A549 (cell line): Measurements from ENCODE around the gene NYAP2. TPM values are rescaled to one million over a fixed set of nuclear protein-coding genes. Genes with fewer than 3 reads are reported as not detected.

Experiments
- ATAC-seq, 2 experiments: fragments of 200-7000 bp in 1 of 2; fragments of >200 bp in 1 of 2; cut with Nextera tagmentation in 1 of 2; cut with Tn5 transposase in 1 of 2; 3 replicates each; pipeline versions ENCODE4 v1.8.0 to v1.9.1; 2018 to 2020; ENCODE audit warnings: mild to moderate bottlenecking in 1 of 2, moderate library complexity in 1 of 2
- CTCF ChIA-PET: fragments of 300-600 bp; sonication (Branson Sonifier 250); formaldehyde crosslinking; extraction: SDS; loops from one replicate; lab custom pipeline; 2021; ENCODE audit warnings: antibody characterized with exemption, inconsistent platforms; lab: Yijun Ruan, JAX
- POLR2A ChIA-PET: fragments of 350-600 bp; formaldehyde crosslinking; extraction: SDS; loops from one replicate; lab custom pipeline; 2021; ENCODE audit warnings: antibody characterized with exemption, inconsistent platforms; lab: Yijun Ruan, JAX
- DNase-seq, 2 experiments: peaks; one replicate each; pipeline versions ENCODE4 v3.0.0 to v3.0.0-alpha.2; 2011 to 2016; ENCODE audit warnings: low read depth in 1 of 2, low spot score in 1 of 2
- FAIRE-seq: peaks from 2 replicates; lab custom pipeline; 2011; peaks lifted over from hg19 to GRCh38; lab: Jason Lieb, UNC
- H3K27ac ChIP-seq, 2 experiments: fragments of >200 bp; sonication (Bioruptor Twin); formaldehyde crosslinking; 3 replicates each; pipeline ENCODE4 v1.5.1; 2016 to 2017
- H3K4me1 ChIP-seq: fragments of >200 bp; sonication (Bioruptor Twin); formaldehyde crosslinking; 3 replicates; pipeline ENCODE4 v1.6.1; 2016
- H3K4me2 ChIP-seq: fragments of >200 bp; sonication (Bioruptor Twin); formaldehyde crosslinking; 3 replicates; pipeline ENCODE4 v1.6.1; 2016
- H3K4me3 ChIP-seq: fragments of >200 bp; sonication (Bioruptor Twin); formaldehyde crosslinking; 3 replicates; pipeline ENCODE4 v1.5.1; 2016
- H3K9me3 ChIP-seq: fragments of >200 bp; sonication (Bioruptor Twin); formaldehyde crosslinking; 3 replicates; pipeline ENCODE4 v1.6.1; 2016
- BCL3 ChIP-seq: fragments of >200 bp; sonication (Bioruptor Twin); formaldehyde crosslinking; IDR thresholded peaks from 3 replicates; pipeline ENCODE4 v1.6.1; 2016
- CBX2 ChIP-seq: fragments of 200-600 bp; sonication (generic); IDR thresholded peaks from 2 replicates; pipeline ENCODE4 v1.6.1; 2016; ENCODE audit warnings: low read depth, mild to moderate bottlenecking, borderline replicate concordance
- CEBPB ChIP-seq, 2 experiments: fragments of >200 bp in 1 of 2; sonication (Bioruptor Twin) in 1 of 2; formaldehyde crosslinking in 1 of 2; IDR thresholded peaks; 2 replicates each; pipeline ENCODE4 v1.6.1; 2012 to 2016
- CHD4 ChIP-seq: fragments of 200-600 bp; sonication (generic); IDR thresholded peaks from 2 replicates; pipeline ENCODE4 v1.6.1; 2016; ENCODE audit warnings: antibody characterized with exemption, mild to moderate bottlenecking, borderline replicate concordance
- EP300 ChIP-seq, 2 experiments: fragments of >200 bp; sonication (Bioruptor Twin); formaldehyde crosslinking; IDR thresholded peaks; 2 replicates in 1 of 2; 3 replicates in 1 of 2; pipeline ENCODE4 v1.6.1; 2016 to 2017
- FOXS1 ChIP-seq: fragments of 250-450 bp; sonication (Bioruptor Pico); IDR thresholded peaks from 2 replicates; pipeline ENCODE4 v1.5.0; 2020; ENCODE audit warnings: mild to moderate bottlenecking, moderate library complexity
- GATA3 ChIP-seq: IDR thresholded peaks from 2 replicates; pipeline ENCODE4 v1.6.1; 2012; ENCODE audit warnings: borderline replicate concordance
- HDAC2 ChIP-seq: fragments of 200-600 bp; sonication (generic); IDR thresholded peaks from 2 replicates; pipeline ENCODE4 v1.6.1; 2016
- HOXB13 ChIP-seq: fragments of 250-450 bp; sonication (Bioruptor Pico); IDR thresholded peaks from 2 replicates; pipeline ENCODE4 v1.5.0; 2020; ENCODE audit warnings: low read depth, mild to moderate bottlenecking, moderate library complexity
- HOXB5 ChIP-seq: fragments of 250-450 bp; sonication (Bioruptor Pico); IDR thresholded peaks from 2 replicates; pipeline ENCODE4 v1.5.0; 2020; ENCODE audit warnings: mild to moderate bottlenecking, moderate library complexity
- MAFK ChIP-seq: fragments of 450-650 bp; IDR thresholded peaks from 2 replicates; pipeline ENCODE4 v1.6.1; 2014; ENCODE audit not compliant: partially characterized antibody
- MAZ ChIP-seq: fragments of 150-350 bp; IDR thresholded peaks from 2 replicates; pipeline ENCODE4 v1.6.1; 2014; ENCODE audit warnings: antibody characterized with exemption, low read depth, low read length, borderline replicate concordance
- NR3C1 ChIP-seq: fragments of >200 bp; sonication (Bioruptor Twin); formaldehyde crosslinking; IDR thresholded peaks from 3 replicates; pipeline ENCODE4 v1.6.1; 2017
- PHF8 ChIP-seq: fragments of 200-600 bp; sonication (generic); IDR thresholded peaks from 2 replicates; pipeline ENCODE4 v1.6.1; 2016; ENCODE audit warnings: low read depth, mild to moderate bottlenecking, antibody characterized with exemption, moderate library complexity, borderline replicate concordance
- RAD21 ChIP-seq, 2 experiments: fragments of >200 bp in 1 of 2; sonication (Bioruptor Twin) in 1 of 2; formaldehyde crosslinking in 1 of 2; IDR thresholded peaks in 1 of 2; conservative IDR thresholded peaks in 1 of 2; 2 replicates in 1 of 2; 3 replicates in 1 of 2; pipeline ENCODE4 v1.6.1; 2012 to 2018; ENCODE audit warnings: inconsistent platforms in 1 of 2
- RARB ChIP-seq: fragments of 250-450 bp; sonication (Bioruptor Pico); IDR thresholded peaks from 2 replicates; pipeline ENCODE4 v1.8.0; 2021; ENCODE audit warnings: mild to moderate bottlenecking, moderate library complexity
- SMC3 ChIP-seq: fragments of >200 bp; sonication (Bioruptor Twin); formaldehyde crosslinking; IDR thresholded peaks from 3 replicates; pipeline ENCODE4 v1.6.1; 2018; ENCODE audit warnings: inconsistent platforms
- ZC3H11A ChIP-seq: fragments of 450-650 bp; IDR thresholded peaks from 2 replicates; pipeline ENCODE4 v1.6.1; 2014; ENCODE audit warnings: antibody characterized with exemption, mild to moderate bottlenecking
- WGBS: methylation state at CpG from one replicate; pipeline ENCODE4 v1.1.6; 2017; ENCODE audit errors: missing lambda C conversion rate; 5-methylcytosine and 5-hydroxymethylcytosine counted together
- polyA plus RNA-seq, 4 experiments: library from polyadenylated mRNA; depleted of rRNA in 3 of 4; stranded (reverse); fragments of >200 nt; fragmentation: RNase III in 1 of 4; extraction: RNeasy Plus Mini Kit Qiagen cat#74134 plus additional on column Dnase treatment in 1 of 4; gene quantifications; 2 replicates in 3 of 4; 3 replicates in 1 of 4; pipeline ENCODE4 v1.2.3, GENCODE V29; 2011 to 2017
- TF ChIP-seq, protein P1 (sequence below): IDR thresholded peaks from 2 replicates; pipeline ENCODE4 v1.6.1; 2012
- TF ChIP-seq, protein P2 (sequence below): IDR thresholded peaks from 2 replicates; pipeline ENCODE4 v1.6.1; 2012; ENCODE audit warnings: low read depth, borderline replicate concordance
- TF ChIP-seq, protein P3 (sequence below): fragments of 200-600 bp; sonication (generic); IDR thresholded peaks from 2 replicates; pipeline ENCODE4 v1.6.1; 2016; ENCODE audit warnings: antibody characterized with exemption, mild to moderate bottlenecking, moderate library complexity

NYAP2 gene
- polyA plus RNA-seq, 2 of the 4 experiments (the other 2 are of a cell fraction): 0.01 TPM; not detected in 1

GRCh38 chr2:225366731-225367130 is 32.8 kb upstream of the NYAP2 start:
- FAIRE-seq: no peak
- DNase-seq: no peak
- Histone ChIP-seq H3K4me3 (no peak overlapping the region), H3K9me3 (no peaks in the 10 kb centered on the region), H3K4me2 (no peak overlapping the region), H3K4me1 (no peaks in the 10 kb centered on the region)
- CTCF ChIA-PET: no interaction called here
- TF ChIP-seq CEBPB (IDR thresholded peaks at IDR 0.05) (no peak), RARB (CRISPR knock-in tag) (no peak), CHD4 (no peak), HOXB13 (CRISPR knock-in tag) (no peak), HOXB5 (CRISPR knock-in tag) (no peak), EP300 (IDR thresholded peaks at IDR 0.05) (no peak), CBX2 (no peak), MAZ (no peak)
- TF ChIP-seq, protein P1, sequence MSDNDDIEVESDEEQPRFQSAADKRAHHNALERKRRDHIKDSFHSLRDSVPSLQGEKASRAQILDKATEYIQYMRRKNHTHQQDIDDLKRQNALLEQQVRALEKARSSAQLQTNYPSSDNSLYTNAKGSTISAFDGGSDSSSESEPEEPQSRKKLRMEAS: no peak
- TF ChIP-seq, protein P2, sequence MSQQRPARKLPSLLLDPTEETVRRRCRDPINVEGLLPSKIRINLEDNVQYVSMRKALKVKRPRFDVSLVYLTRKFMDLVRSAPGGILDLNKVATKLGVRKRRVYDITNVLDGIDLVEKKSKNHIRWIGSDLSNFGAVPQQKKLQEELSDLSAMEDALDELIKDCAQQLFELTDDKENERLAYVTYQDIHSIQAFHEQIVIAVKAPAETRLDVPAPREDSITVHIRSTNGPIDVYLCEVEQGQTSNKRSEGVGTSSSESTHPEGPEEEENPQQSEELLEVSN: no peak
- TF ChIP-seq, all 56 proteins: peak for 0
- ATAC-seq: no peak
- H3K27ac ChIP-seq: no peak overlapping the region
- POLR2A ChIA-PET: no interaction called here

DNA sequence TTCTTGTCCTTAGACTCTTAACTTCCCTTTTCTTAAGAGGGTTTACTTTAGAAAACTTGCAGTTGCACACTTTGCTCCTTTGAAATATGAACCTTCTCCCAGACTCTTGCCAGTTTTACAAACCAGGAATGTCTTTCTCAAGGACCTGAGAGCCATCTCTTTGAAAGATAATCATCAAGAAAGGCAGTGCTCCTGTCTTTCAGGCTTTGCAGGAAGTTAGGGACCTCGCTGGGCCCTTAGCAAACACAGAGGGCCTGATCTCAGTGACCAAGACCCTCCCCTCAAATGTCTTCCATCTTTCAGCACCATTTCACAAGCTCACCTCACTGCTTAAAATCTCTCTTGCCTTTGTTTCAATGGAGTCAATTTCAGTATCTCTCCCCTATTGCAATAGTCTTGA is 32.0 kb upstream of the NYAP2 start:
- ATAC-seq (no peak), DNase-seq (no peak), FAIRE-seq (no peak)
- ChIA-PET POLR2A (no interaction called here), CTCF (no interaction called here)
- H3K4me2 ChIP-seq: no peak overlapping the region
- H3K4me3 ChIP-seq: no peak overlapping the region
- H3K27ac ChIP-seq: no peak overlapping the region
- WGBS: 13% methylated on average over 1 of the region's 1 CpG
- TF ChIP-seq MAFK: no peak
- no peak for TF ChIP-seq ZC3H11A
- no peak for TF ChIP-seq FOXS1
- no peak for TF ChIP-seq PHF8
- TF ChIP-seq, protein P3, sequence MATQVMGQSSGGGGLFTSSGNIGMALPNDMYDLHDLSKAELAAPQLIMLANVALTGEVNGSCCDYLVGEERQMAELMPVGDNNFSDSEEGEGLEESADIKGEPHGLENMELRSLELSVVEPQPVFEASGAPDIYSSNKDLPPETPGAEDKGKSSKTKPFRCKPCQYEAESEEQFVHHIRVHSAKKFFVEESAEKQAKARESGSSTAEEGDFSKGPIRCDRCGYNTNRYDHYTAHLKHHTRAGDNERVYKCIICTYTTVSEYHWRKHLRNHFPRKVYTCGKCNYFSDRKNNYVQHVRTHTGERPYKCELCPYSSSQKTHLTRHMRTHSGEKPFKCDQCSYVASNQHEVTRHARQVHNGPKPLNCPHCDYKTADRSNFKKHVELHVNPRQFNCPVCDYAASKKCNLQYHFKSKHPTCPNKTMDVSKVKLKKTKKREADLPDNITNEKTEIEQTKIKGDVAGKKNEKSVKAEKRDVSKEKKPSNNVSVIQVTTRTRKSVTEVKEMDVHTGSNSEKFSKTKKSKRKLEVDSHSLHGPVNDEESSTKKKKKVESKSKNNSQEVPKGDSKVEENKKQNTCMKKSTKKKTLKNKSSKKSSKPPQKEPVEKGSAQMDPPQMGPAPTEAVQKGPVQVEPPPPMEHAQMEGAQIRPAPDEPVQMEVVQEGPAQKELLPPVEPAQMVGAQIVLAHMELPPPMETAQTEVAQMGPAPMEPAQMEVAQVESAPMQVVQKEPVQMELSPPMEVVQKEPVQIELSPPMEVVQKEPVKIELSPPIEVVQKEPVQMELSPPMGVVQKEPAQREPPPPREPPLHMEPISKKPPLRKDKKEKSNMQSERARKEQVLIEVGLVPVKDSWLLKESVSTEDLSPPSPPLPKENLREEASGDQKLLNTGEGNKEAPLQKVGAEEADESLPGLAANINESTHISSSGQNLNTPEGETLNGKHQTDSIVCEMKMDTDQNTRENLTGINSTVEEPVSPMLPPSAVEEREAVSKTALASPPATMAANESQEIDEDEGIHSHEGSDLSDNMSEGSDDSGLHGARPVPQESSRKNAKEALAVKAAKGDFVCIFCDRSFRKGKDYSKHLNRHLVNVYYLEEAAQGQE: no peak
- no peak for TF ChIP-seq HDAC2
- no peak for TF ChIP-seq BCL3
- TF ChIP-seq RAD21 (conservative IDR thresholded peaks at IDR 0.05 in 1 of 2, IDR thresholded peaks at IDR 0.05 in 1 of 2): no peak
- TF ChIP-seq SMC3: no peak
- no peak for TF ChIP-seq GATA3
- TF ChIP-seq NR3C1: no peak
- no peaks in the 10 kb centered on the region for H3K9me3 ChIP-seq
- H3K4me1 ChIP-seq: no peaks in the 10 kb centered on the region
